GM18511 (cell line): Measurements from ENCODE around the gene PPP1R18.
A peak's percentile ranks its signal among the peaks of the same experiment; 100 is the strongest.
"Not testable (repeated sequence)": the region's sequence is repeated elsewhere in the genome, so short reads cannot be mapped to it uniquely, and the experiment has no call there.

Experiments used
- ATAC-seq: cut with Tn5 transposase; IDR thresholded peaks from one replicate; pipeline ENCODE4 v1.9.1; 2021; ENCODE audit warnings: mild to moderate bottlenecking, moderate library complexity; ENCODE audit not compliant: unreplicated experiment

The PPP1R18 gene

DNA sequence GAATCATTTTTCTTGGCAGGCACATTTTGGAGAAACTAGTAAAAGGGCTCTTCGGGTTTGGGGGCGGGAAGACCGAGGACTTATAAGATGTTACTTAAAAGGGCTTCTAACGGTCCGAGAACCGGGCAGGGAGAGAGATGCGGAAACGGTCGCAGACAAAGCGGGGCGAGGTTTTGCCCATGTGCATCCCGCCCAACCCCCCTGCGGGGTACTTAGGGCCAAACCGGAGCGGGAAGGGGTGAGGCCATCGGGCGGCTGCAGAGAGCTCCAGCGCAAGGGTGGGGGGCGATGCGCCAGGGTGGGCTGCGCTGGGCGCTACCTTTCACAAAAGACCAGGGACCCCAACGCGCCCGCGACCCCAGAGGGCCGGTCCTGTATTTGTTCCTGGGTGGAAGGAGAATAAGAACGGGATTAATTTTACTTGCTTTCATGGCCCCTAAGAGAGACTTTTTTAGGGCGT lies 34.3 kb upstream of the PPP1R18 start:
- ATAC-seq, result no peak

- peak; percentile 45 for ATAC-seq
Observed at GRCh38 chr6:30719791-30720737, 33.6 kb upstream of the PPP1R18 start, which contains the start of gene TUBB. TSS of gene TUBB (plus strand) at chr6:30720352. CDS start at chr6:30720507, 155 bp downstream.

- no peak for ATAC-seq
Observed at GRCh38 chr6:30719356-30719755, 32.9 kb upstream of the PPP1R18 start.

- not testable (repeated sequence) for ATAC-seq
Observed at GRCh38 chr6:30717845-30718720, 31.6 kb upstream of the PPP1R18 start.

DNA sequence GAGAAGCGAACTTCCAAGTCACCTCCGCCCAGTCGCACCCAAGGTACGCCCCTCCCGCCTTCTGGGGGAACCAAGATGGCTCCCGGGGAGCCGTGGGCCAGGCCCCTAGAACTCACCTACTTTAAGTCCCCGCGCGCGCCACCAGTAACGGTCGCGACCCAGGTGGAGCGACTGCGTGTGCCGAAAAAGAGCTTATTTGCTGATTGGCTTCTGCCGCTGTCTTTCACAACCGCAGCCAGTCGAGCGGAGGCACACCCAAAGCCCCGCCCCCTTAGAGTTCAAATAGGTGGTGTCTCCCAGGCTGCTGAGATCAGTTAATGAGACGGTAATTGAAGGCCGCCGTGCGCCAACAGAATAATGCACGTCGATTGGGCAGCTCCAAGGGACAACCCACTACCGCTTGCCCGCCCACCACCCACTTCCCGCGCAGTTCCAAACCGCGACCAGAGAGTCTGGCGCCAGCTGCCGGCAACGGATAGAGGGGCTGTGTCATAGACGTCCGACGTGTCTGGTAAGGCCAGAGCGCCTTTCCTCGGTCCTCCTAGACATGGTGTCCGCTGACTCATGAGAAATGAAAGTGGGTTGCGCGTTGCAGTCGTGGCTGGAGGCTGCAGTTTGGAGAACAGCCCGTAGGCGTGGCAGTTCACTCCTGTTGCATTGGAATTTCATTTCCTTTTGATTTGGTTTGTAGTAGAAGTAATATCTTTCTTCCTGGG lies 30.8 kb upstream of the PPP1R18 start, which contains the start of gene MDC1:
Gene MDC1, minus strand, starts transcription at position 153 of the 716 bp plus-strand sequence. CDS start 2,106 bp downstream, outside the sequence.
- peak; percentile 79 for ATAC-seq

GRCh38 chr6:30716879-30717128 lies 30.4 kb upstream of the PPP1R18 start:
- no peak for ATAC-seq

DNA sequence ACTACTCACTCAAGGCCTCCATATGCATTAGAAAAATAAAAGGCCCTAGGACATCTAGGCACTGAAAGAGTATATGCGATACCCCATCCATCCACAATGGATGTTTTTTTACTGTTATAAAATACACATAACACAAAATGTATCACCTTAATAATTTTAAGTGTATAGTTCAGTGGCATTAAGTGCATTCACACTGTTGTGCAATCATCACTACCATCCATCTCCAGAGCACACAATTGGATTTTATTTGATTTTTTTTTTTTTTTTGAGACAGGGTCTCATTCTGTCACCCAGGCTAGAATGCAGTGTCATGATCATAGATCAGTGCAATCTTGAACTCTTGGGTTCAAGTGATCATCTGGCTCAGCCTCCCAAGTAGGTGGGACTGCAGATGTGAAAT lies 27.8 kb upstream of the PPP1R18 start:
- ATAC-seq, result no peak

- no peak for ATAC-seq
Observed at GRCh38 chr6:30712441-30712945, 26.0 kb upstream of the PPP1R18 start.

GRCh38 chr6:30711758-30712380 lies 25.4 kb upstream of the PPP1R18 start:
- no peak for ATAC-seq

DNA sequence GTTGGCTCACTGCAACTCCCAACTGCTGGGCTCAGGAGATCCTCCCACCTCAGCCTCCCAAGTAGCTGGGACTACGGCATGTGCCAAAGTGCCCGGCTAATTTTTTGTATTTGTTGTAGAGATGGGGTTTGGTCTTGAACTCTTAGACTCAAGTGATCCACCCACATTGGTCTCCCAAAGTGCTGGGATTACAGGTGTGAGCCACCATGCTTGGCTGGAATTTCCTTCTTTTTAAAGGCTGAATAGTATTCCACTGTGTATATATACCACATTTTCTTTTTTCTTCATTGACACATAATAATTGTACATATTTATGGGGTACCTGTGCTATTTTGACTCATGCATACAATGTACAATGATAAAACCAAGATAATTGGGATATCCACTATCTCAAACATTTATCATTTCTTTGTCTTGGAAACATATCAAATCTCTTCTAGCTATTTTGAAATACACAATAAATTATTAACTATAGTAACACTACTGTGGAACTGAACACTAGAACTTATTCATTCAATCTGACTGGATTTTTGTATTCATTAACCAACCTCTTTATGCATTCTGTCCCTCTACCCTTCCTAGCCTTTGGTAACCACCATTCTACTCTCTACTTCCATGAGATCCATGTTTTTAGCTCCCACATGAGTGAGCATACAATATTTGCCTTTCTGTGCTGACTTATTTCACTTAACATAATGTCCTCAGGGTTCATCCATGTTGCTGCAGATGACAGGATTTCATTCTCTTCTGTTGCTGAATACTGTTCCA lies 22.8 kb upstream of the PPP1R18 start:
- ATAC-seq, result no peak

GRCh38 chr6:30707281-30707850 lies 20.9 kb upstream of the PPP1R18 start:
- ATAC-seq, result no peak

- no peak for ATAC-seq
Observed at GRCh38 chr6:30705620-30706019, 19.2 kb upstream of the PPP1R18 start.

DNA sequence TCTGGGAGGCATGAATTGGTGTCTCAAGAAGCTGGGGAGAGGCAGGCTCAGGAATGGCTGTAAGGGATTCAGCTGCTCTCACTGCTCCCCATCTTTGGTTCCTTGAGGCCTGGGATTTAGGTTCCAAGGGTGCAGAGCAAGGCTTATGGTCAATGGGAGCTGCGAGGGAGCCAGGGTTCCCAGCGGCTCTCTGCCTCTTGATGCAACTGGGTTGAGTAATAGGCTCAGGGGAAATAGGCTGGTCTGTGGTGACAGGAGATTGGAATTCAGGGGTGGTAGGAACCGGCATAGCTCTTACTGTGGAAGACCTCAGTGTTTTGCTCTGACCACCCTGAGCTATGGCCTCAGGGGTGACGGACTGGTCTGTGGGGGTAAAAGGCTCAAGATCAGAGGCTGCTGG lies 17.4 kb upstream of the PPP1R18 start:
- no peak for ATAC-seq

DNA sequence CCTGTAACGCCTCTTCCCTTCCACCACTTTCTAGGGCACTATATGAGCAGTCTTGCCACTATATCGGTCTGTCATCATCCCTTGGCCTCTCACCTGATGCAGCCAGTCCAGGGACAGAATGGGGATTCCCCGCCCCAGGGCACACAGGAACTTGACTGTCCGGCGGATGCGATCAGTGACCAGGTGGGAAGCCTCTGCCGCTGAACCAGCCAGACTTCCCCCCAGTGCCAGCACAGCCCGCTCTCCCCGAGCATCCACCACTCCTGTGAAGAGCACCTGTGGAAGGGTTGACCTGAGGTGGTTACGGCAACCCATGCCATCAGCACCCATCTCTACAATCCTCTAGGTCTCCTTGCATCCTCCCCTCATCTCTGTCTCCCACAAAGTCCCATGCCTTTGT lies 16.6 kb upstream of the PPP1R18 start:
- ATAC-seq, result no peak

- no peak for ATAC-seq
Observed at GRCh38 chr6:30700340-30700739, 13.9 kb upstream of the PPP1R18 start.

- ATAC-seq, result no peak
Observed at GRCh38 chr6:30696432-30696831, 10.0 kb upstream of the PPP1R18 start.

DNA sequence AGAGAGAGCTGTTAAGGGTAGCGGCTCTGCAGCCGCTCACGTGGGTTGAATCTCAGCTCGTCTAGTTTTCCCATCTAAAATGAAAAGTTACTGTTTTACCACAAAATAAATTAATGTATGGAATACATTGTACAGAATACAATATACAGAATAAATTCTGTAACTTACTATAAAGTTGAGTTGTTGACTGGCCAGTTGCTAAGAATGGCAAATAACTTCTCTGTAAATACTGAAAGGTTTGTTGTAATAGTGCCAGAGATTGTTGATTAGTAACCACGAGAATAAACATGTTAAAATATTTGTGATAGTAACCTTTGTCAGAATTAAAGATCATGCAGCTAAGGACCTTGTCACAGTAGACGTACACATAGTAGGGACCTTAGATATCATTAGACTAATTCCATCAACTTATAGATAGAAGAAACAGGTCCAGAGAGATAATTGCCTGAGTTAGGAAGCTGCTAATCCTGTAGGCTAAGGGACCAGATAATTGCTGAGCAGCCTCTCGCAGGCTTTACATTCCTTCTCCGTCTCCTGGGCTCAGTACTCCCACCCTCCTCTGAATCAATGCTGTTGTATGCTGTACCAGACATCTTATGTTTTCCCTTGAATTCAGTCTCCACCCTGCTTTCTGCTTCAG lies 4.9 kb upstream of the PPP1R18 start:
- no peak for ATAC-seq

GRCh38 chr6:30690403-30691207 lies 4.2 kb upstream of the PPP1R18 start, which contains the start of gene NRM:
TSS of gene NRM (minus strand) at chr6:30690984. CDS start at chr6:30690974, 10 bp downstream.
- ATAC-seq, result peak; percentile 39
